ENCODE data around the gene CHST1.

GRCh38 chr11:45674481-45675190 is 9.2 kb upstream of the CHST1 start:
- no peak for TF ChIP-seq POLR2A (IDR thresholded peaks at IDR 0.05)
- TF ChIP-seq CTCF (IDR thresholded peaks at IDR 0.05): no peak

Data from testis (tissue), 2 donors.